ENCODE data around the gene MOV10L1. TPM values are rescaled to one million over a fixed set of nuclear protein-coding genes. Genes with fewer than 3 reads are reported as not detected.
A peak's percentile ranks its signal among the peaks of the same experiment; 100 is the strongest.

Gene MOV10L1
- total RNA-seq, 6 experiments from 2014 or later = 0.21 to 0.31 (median 0.24) TPM; not detected in 2

DNA sequence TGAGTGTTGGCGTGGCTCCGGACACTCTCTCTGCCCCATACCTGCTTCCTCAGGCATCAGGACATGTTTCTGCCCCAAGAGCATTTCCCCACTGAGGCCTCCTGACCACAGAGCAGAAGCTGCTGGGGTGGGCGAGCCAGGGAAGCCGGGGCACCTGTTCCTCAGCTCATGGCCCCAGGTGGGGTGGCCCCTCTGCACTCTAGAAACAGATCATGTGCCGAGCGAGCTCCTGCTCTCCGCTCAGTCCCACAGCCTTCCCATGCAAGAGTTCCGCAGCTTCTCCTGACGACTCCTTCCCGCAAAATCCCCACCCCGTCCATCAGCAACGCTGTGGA, 58.3 kb downstream of the MOV10L1 start:
- Histone ChIP-seq H3K4me3 (no peak overlapping the region), H3K9me3 (no peaks in the 10 kb centered on the region), H3K27me3 (no peaks in the 10 kb centered on the region), H3K27ac (no peak overlapping the region), H3K36me3 (no peaks in the 10 kb centered on the region), H3K4me1 (peaks cover 0 to 30% (median 10%) of the 10 kb centered on the region in 4 donors)
- DNase-seq = no peak
- no peak for ATAC-seq
- WGBS (ENCODE audit: insufficient coverage, low coverage, low lambda C conversion rate, missing lambda C conversion rate) = 76% methylated on average over 7 of the region's 12 CpGs
- no peak for TF ChIP-seq POLR2A (IDR thresholded peaks at IDR 0.05)
- TF ChIP-seq, protein P1, sequence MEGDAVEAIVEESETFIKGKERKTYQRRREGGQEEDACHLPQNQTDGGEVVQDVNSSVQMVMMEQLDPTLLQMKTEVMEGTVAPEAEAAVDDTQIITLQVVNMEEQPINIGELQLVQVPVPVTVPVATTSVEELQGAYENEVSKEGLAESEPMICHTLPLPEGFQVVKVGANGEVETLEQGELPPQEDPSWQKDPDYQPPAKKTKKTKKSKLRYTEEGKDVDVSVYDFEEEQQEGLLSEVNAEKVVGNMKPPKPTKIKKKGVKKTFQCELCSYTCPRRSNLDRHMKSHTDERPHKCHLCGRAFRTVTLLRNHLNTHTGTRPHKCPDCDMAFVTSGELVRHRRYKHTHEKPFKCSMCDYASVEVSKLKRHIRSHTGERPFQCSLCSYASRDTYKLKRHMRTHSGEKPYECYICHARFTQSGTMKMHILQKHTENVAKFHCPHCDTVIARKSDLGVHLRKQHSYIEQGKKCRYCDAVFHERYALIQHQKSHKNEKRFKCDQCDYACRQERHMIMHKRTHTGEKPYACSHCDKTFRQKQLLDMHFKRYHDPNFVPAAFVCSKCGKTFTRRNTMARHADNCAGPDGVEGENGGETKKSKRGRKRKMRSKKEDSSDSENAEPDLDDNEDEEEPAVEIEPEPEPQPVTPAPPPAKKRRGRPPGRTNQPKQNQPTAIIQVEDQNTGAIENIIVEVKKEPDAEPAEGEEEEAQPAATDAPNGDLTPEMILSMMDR (IDR thresholded peaks at IDR 0.05) = no peak
- intact Hi-C loops (cut with DNase I) = loop anchor here in 1 of 2 donors (5.0 kb wide), 1 partner anchor 64 kb away; no protein-coding TSS in a partner anchor

DNA sequence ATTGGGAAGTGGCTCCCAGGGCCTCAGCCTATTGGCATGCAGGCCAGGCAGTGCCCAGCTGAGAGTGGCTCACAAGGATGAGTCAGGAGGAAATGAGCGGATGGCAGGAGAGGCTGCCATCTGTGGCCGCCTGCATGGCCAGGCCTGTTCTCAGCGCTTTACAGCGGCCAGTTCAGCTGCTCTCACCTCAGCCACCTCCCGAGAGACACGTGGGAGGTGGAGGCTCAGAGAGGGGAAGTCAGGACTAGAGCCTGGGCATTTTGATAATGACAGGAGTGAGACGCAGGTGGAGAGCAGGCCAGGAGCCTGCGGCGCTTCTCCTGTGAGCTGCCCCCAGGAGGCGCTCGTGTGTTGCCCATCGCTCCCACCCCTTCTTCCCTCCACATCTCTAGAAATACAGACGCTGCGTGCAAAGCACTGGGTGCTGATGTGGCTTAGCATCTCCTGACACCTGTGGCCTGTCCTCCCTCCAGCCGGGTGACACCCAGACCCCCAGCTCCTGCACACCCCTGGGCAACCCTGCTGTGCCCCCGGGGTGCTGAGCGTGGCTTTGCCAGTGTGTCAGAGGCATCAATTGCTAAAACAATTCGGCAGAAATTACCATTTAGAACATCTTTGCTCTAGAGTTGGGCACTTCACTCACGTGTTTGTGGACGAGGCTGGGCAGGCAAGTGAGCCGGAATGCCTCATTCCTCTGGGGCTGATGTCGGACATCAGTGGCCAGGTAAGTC, 59.4 kb downstream of the MOV10L1 start:
- peak; percentile 70 to 80 (median 75) for DNase-seq
- TF ChIP-seq, protein P1 (IDR thresholded peaks at IDR 0.05) = peak; percentile 81 to 92 (median 86)
- no peak for TF ChIP-seq POLR2A (IDR thresholded peaks at IDR 0.05)
- intact Hi-C loops (cut with DNase I) = loop anchor here in 1 of 2 donors (5.0 kb wide), 1 partner anchor 63 kb away; no protein-coding TSS in a partner anchor
- Histone ChIP-seq H3K9me3 (no peaks in the 10 kb centered on the region), H3K27me3 (no peaks in the 10 kb centered on the region), H3K36me3 (no peaks in the 10 kb centered on the region), H3K4me1 (peaks cover 0 to 30% (median 10%) of the 10 kb centered on the region in 4 donors), H3K4me3 (no peak overlapping the region), H3K27ac (no peak overlapping the region)
- peak; percentile 70 to 74 (median 71) for ATAC-seq
- WGBS (ENCODE audit: insufficient coverage, low coverage, low lambda C conversion rate, missing lambda C conversion rate) = 32% methylated on average over 14 of the region's 22 CpGs

DNA sequence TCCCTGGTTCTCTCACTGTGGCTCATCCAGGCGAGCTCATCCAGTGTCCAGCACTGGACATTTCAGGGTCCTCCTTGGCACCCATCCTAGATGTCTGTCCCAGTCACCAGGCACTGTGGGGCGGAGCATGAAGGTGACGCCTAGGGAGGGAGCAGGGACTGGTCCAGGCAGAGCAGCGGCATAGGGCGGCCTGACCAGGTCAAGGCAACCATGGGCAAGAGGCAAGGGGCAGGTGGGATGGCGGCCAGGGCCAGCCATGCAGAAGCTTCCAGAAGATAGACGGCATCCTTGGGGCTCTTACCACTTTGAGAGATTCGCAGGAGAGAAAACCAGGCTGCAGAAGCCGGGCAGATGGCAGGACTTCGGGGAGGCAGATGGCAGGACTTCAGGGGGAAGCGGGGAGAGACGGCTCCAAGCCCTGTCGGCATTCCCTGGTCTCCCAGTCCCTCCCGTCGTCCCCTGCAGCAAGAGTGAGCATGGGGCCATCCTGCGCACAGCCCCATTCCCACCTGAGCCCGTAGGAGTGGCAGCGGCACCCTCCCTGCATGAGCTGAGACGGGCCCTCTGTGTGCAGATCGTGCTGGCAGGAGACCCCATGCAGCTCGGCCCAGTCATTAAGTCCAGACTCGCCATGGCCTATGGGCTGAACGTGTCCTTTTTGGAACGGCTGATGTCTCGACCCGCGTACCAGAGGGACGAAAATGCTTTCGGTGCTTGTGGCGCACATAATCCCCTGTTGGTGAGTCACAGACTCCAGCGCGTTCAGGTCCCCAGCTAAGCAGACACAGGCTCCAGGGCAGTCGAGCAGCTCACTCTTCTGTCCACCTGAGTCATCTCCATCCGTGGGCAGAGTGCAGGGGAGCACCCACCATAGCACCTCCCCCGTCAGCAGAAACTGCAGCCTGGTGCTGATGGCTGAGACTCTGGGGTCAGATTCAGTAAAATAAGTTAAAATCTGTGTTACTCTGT, 60.6 kb downstream of the MOV10L1 start:
- Histone ChIP-seq H3K36me3 (no peaks in the 10 kb centered on the region), H3K4me1 (peaks cover 0 to 25% (median 10%) of the 10 kb centered on the region in 4 donors), H3K27ac (no peak overlapping the region), H3K9me3 (no peaks in the 10 kb centered on the region), H3K27me3 (no peaks in the 10 kb centered on the region), H3K4me3 (no peak overlapping the region)
- intact Hi-C loops (cut with DNase I) = loop anchor here in 1 of 2 donors (5.0 kb wide), 1 partner anchor 57 kb away; no protein-coding TSS in a partner anchor
- no peak for TF ChIP-seq POLR2A (IDR thresholded peaks at IDR 0.05)
- TF ChIP-seq, protein P1 (IDR thresholded peaks at IDR 0.05) = no peak
- WGBS (ENCODE audit: insufficient coverage, low coverage, low lambda C conversion rate, missing lambda C conversion rate) = 76% methylated on average over 9 of the region's 35 CpGs
- DNase-seq (no peak), ATAC-seq (no peak)

DNA sequence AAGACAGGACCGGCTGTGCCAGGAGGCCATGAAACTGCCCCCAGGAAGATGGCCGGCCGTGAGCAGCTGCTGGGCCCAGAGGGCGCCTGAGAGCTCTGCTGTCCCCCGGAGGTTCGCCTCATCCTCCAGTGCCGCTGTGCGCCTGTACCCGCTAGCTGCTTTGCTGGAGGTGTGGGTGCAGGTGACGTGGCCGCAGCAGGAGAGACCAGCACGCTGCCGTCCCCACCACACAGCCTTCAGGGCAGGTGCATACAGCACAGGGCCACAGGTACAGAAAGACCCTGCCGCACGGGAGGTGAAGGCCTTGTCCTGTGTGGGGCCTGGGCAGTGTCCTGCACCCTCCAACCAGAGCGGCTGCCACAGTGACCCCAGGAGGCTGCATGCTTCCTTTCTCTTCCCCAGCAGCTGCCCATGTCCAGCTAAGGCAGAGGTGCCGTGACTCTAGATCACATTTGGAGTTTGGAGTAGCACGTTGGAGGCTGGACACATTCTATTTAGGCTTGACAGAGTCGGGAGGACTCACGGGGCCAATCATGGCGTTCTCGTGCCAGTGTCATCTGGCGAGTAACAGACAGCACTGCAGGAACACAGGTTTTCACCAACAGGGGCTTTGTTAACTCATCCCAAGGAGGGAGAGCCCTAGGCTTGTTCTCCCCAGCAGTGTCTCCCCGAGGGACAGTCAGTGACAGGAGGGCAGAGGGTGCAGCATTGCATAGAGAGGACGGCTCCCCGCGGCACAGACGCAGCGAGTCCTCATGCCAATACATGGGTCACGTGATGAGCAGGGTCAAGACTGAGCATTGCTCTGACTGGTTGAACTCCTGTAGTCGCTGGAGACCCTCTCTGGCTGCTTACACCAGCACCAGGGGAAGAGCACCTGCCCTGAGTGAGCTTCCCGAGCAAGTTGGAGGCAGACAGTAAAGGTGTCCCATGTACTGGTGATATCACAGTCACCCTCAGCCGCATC, 62.0 kb downstream of the MOV10L1 start:
- no peak for TF ChIP-seq POLR2A (IDR thresholded peaks at IDR 0.05)
- TF ChIP-seq, protein P1 (IDR thresholded peaks at IDR 0.05) = no peak
- Histone ChIP-seq H3K36me3 (no peaks in the 10 kb centered on the region), H3K4me1 (peaks cover 0 to 12% (median 4%) of the 10 kb centered on the region in 4 donors), H3K27ac (no peak overlapping the region), H3K27me3 (no peaks in the 10 kb centered on the region), H3K4me3 (no peak overlapping the region), H3K9me3 (no peaks in the 10 kb centered on the region)
- DNase-seq = no peak
- ATAC-seq = no peak
- WGBS (ENCODE audit: insufficient coverage, low coverage, low lambda C conversion rate, missing lambda C conversion rate) = no CpG with 5 or more reads among the region's 33 CpGs
- intact Hi-C loops (cut with DNase I) = loop anchor here in 1 of 2 donors (5.0 kb wide), 1 partner anchor 55 kb away; no protein-coding TSS in a partner anchor
